ENCODE data around the gene SPC24.
"Not testable (repeated sequence)": the region's sequence is repeated elsewhere in the genome, so short reads cannot be mapped to it uniquely, and the experiment has no call there.

SPC24 gene

DNA sequence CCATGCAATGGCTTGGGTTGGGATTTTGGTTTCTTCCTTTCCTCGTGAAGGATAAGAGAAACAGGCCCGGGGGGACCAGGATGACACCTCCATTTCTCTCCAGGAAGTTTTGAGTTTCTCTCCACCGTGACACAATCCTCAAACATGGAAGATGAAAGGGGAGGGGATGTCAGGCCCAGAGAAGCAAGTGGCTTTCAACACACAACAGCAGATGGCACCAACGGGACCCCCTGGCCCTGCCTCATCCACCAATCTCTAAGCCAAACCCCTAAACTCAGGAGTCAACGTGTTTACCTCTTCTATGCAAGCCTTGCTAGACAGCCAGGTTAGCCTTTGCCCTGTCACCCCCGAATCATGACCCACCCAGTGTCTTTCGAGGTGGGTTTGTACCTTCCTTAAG lies 24.1 kb downstream of the SPC24 start:
- no peak for DNase-seq (ENCODE audit: extremely low read depth in 1 of 2, low read depth in 1 of 2)

DNA sequence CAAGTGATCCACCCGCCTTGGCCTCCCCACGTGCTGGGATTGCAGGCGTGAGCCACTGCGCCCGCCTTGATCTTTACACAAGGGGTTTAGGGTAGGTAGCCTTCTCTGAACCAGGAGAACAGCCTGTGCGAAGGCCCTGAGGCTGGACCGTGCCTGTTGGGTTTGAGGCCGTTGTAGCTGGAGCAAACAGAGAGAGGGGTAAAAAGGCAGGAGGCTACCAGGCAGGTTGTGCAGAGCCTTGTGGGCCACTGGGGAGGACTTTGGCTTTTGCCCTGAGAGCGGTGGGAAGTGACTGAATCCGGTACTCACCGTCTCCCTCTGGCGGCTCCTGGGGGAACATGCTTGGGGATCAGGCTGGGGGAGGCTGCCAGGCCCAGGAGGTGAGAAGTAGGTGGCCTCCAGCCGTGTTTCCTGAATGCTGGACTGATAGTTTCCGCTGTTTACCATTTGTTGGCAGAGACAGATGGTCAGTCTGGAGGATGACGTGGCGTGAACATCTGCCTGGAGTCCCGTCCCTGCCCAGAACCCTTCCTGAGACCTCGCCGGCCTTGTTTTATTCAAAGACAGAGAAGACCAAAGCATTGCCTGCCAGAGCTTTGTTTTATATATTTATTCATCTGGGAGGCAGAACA lies 24.6 kb downstream of the SPC24 start:
- DNase-seq (ENCODE audit: extremely low read depth in 1 of 2, low read depth in 1 of 2): peak; percentile 40 to 47

DNA sequence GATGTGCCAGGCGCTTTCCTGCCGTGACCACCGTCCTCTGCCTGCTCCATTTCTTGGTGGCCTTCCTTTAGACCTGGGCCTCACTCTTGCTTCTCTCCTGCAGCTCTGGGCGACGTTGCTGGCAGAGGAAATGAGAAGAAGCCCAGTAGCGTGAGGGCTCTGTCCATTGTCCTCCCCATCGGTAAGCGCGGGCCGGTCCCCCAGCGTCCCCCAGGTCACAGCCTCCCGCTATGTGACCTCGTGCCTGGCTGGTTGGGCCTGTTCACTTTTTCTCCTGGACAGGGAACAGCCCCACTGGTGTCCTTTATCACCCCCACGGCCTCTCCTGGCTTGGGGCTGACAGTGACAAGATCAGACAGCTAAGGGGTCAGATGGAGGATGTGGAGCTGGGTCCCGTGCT lies 27.7 kb downstream of the SPC24 start:
- DNase-seq (ENCODE audit: extremely low read depth in 1 of 2, low read depth in 1 of 2): no peak

DNA sequence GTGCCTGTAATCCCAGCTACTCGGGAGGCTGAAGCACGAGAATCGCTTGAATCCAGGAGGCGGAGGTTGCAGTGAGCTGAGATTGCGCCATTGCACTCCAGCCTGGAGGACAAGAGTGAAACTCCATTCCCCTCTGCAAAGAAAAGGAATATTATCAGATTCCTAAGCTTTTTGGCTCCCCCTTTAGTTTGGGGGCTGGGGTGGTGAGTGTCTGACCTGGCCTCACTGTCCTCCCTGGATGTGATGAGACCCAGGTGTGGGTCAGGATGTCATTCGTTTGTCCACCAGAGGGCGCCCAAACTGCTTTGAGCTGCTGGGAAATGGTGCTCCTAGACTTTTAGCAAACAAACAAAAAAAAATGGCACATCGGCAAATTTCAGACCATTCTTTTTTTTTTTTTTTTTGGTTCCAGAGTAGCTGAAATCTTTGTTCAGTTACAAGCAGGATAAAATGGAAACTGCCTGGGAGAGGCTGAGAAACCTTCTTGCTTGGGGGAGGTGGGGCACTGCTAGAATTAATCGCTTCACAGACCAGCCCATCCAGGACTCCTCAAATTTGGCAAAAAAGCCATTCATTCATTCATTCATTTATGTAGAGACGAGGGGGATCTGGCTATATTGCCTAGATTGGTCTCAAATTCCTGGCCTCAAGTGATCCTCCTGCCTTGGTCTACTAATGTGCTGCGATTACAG lies 29.4 kb downstream of the SPC24 start:
- DNase-seq (ENCODE audit: extremely low read depth in 1 of 2, low read depth in 1 of 2): peak; percentile 22 to 53

DNA sequence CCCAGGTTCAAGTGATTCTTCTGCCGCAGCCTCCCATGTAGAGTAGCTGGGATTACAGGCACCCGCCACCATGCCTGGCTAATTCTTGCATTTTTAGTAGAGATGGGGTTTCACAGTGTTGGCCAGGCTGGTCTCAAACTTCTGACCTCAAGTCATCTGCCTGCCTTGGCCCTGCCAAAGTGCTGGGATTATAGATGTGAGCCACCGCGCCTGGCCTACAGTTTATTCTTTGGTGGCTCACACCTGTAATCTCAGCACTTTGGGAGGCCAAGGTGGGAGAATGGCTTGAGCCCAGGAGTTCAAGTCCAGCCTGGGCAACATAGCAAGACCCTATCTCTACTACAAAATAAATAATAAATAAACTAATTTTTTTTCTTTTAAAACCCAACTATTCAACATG lies 31.4 kb downstream of the SPC24 start:
- not testable (repeated sequence) for DNase-seq (ENCODE audit: extremely low read depth in 1 of 2, low read depth in 1 of 2)

DNA sequence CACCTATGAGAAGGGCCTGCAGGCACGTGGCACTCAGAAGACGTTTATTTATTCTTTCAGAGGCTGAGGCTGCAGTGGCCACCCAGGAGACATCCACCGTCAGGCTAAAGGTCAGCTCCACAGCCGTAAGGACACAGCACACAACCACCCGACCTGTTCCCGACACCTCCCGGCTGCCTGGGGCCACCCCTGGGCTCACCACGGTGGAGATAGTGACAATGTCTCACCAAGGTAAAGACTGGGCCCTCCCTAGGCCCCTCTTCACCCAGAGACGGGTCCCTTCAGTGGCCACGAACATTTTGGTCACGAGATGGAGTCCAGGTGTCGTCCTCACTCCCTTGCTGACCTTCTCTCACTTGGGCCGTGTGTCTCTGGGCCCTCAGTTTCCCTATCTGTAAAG lies 32.5 kb downstream of the SPC24 start:
- DNase-seq (ENCODE audit: extremely low read depth in 1 of 2, low read depth in 1 of 2): no peak

DNA sequence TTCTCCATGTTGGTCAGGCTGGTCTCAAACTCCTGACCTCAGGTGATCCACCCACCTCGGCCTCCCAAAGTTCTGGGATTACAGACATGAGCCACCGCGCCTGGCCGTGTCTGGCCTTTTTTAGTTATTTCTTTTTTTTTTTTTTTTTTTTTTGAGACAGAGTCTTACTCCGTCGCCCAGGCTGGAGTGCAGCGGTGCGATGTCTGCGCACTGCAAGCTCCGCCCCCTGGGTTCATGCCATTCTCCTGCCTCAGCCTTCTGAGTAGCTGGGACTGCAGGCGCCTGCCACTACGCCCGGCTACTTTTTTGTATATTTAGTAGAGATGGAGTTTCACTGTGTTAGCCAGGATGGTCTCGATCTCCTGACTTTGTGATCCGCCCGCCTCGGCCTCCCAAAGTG lies 33.6 kb downstream of the SPC24 start:
- DNase-seq (ENCODE audit: extremely low read depth in 1 of 2, low read depth in 1 of 2): not testable (repeated sequence)

DNA sequence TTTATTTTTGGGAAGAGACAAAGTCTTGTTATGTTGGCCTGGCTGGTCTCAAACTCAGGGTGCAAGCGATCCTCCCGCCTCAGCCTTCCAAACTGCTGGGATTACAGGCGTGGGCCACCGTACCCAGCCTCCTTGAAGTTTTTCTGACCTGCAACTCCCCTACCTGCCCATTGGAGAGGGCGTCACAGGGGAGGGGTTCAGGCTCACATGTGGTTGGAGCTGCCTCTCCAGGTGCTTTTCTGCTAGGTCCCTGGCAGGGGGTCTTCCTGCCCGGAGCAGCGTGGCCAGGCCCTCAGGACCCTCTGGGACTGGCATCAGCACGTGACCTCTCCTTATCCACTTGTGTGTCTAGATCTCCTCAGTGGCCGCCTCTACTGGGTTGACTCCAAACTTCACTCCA lies 39.1 kb downstream of the SPC24 start:
- no peak for DNase-seq (ENCODE audit: extremely low read depth in 1 of 2, low read depth in 1 of 2)

DNA sequence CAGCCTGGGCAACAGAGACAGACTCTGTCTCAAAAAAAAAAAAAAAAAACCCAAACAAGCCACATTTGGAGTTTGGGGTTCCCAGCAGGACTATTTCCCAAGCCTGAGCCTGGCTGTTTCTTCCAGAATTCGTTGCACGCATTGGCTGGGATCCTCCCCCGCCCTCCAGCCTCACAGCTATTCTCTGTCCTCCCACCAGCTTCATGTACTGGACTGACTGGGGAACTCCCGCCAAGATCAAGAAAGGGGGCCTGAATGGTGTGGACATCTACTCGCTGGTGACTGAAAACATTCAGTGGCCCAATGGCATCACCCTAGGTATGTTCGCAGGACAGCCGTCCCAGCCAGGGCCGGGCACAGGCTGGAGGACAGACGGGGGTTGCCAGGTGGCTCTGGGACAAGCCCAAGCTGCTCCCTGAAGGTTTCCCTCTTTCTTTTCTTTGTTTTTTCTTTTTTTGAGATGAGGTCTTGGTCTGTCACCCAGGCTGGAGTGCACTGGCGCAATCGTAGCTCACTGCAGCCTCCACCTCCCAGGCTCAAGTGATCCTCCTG lies 39.6 kb downstream of the SPC24 start:
- no peak for DNase-seq (ENCODE audit: extremely low read depth in 1 of 2, low read depth in 1 of 2)

DNA sequence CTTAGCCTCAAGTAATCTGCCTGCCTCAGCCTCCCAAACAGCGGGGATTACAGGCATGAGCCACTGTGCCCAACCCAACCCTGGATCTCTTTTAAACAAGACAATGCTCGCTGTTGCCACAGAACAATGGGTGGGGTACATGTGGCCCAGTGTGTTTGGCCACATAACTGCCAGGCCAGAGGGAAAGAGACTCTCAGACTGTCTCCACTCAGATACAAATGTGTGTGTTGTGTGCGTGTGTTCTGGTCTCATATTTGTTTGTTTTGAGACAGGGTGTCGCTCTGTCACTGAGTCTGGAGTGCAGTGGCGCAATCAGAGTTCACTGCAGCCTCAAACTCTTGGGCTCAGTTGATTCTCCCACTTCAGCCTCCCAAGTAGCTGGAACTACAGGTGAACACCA lies 40.5 kb downstream of the SPC24 start:
- no peak for DNase-seq (ENCODE audit: extremely low read depth in 1 of 2, low read depth in 1 of 2)

DNA sequence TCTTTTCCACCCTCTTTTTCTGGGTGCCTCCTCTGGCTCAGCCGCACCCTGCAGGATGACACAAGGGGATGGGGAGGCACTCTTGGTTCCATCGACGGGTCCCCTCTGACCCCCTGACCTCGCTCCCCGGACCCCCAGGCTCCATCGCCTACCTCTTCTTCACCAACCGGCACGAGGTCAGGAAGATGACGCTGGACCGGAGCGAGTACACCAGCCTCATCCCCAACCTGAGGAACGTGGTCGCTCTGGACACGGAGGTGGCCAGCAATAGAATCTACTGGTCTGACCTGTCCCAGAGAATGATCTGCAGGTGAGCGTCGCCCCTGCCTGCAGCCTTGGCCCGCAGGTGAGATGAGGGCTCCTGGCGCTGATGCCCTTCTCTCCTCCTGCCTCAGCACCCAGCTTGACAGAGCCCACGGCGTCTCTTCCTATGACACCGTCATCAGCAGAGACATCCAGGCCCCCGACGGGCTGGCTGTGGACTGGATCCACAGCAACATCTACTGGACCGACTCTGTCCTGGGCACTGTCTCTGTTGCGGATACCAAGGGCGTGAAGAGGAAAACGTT lies 42.4 kb downstream of the SPC24 start:
- no peak for DNase-seq (ENCODE audit: extremely low read depth in 1 of 2, low read depth in 1 of 2)

DNA sequence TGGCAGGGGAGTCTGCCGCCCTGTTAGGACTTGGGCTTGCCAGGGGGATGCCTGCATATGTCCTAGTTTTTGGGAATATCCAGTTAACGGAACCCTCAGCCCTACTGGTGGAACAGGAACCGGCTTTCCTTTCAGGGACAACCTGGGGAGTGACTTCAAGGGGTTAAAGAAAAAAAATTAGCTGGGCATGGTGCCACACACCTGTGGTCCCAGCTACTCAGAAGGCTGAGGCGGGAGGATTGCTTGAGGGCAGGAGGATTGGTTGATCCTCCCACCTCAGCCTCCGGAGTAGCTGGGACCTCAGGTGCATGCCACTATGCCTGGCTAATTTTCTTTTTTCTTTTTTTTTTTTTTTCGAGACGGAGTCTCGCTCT lies 43.8 kb downstream of the SPC24 start:
- DNase-seq (ENCODE audit: extremely low read depth in 1 of 2, low read depth in 1 of 2): no peak

DNA sequence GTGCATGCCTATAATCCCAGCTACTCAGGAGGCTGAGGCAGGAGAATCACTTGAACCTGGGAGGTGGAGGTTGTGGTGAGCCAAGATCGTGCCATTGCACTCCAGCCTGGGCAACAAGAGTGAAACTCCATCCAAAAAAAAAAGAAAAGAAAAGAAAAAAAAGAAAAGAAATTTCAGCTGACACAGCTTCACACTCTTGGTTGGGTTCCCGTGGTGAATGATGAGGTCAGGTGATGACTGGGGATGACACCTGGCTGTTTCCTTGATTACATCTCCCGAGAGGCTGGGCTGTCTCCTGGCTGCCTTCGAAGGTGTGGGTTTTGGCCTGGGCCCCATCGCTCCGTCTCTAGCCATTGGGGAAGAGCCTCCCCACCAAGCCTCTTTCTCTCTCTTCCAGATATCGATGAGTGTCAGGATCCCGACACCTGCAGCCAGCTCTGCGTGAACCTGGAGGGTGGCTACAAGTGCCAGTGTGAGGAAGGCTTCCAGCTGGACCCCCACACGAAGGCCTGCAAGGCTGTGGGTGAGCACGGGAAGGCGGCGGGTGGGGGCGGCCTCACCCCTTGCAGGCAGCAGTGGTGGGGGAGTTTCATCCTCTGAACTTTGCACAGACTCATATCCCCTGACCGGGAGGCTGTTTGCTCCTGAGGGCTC lies 44.3 kb downstream of the SPC24 start:
- DNase-seq (ENCODE audit: extremely low read depth in 1 of 2, low read depth in 1 of 2): no peak

DNA sequence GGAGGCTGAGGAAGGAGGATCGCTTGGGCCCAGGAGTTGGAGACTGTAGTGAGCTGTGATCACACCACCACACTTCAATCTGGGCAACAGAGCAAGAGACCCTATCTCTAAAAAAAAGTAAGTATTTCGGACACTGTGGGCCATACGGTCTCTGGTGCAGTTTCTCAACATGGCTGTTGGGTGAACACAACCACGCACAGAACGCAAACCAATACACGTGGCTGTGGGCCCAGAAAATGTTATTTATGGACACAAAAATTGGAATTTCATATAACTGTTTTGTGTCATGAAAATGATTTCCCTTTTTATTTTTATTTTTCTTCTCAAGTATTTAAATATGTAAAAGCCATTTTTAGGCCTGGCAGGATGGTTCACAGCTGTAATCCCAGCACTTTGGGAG lies 46.8 kb downstream of the SPC24 start:
- no peak for DNase-seq (ENCODE audit: extremely low read depth in 1 of 2, low read depth in 1 of 2)

DNA sequence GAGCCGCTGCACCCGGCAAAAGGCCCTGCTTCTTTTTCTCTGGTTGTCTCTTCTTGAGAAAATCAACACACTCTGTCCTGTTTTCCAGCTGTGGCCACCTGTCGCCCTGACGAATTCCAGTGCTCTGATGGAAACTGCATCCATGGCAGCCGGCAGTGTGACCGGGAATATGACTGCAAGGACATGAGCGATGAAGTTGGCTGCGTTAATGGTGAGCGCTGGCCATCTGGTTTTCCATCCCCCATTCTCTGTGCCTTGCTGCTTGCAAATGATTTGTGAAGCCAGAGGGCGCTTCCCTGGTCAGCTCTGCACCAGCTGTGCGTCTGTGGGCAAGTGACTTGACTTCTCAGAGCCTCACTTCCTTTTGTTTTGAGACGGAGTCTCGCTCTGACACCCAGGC lies 49.1 kb downstream of the SPC24 start:
- DNase-seq (ENCODE audit: extremely low read depth in 1 of 2, low read depth in 1 of 2): no peak

DNA sequence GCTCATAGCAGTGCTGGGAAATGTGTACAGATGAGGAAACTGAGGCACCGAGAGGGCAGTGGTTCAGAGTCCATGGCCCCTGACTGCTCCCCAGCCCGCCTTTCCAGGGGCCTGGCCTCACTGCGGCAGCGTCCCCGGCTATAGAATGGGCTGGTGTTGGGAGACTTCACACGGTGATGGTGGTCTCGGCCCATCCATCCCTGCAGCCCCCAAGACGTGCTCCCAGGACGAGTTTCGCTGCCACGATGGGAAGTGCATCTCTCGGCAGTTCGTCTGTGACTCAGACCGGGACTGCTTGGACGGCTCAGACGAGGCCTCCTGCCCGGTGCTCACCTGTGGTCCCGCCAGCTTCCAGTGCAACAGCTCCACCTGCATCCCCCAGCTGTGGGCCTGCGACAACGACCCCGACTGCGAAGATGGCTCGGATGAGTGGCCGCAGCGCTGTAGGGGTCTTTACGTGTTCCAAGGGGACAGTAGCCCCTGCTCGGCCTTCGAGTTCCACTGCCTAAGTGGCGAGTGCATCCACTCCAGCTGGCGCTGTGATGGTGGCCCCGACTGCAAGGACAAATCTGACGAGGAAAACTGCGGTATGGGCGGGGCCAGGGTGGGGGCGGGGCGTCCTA lies 50.5 kb downstream of the SPC24 start:
- DNase-seq (ENCODE audit: extremely low read depth in 1 of 2, low read depth in 1 of 2): no peak

DNA sequence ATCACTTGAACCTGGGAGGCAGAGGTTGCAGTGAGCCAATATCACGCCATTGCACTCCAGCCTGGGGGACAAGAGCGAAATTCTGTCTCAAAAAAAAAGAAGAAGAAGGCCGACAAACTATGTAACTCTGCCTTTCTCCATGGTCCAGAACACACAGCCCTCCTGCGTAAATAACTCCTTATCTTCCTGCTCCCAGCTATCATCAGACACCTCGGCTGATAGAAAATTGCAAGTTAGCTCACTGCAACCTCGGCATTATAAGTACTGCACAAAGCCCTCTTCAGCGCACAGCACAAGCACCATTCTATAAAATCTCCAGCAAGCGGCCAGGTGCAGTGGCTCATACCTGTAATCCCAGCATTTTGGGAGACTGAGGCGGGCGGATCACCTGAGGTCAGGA lies 51.9 kb downstream of the SPC24 start:
- not testable (repeated sequence) for DNase-seq (ENCODE audit: extremely low read depth in 1 of 2, low read depth in 1 of 2)

DNA sequence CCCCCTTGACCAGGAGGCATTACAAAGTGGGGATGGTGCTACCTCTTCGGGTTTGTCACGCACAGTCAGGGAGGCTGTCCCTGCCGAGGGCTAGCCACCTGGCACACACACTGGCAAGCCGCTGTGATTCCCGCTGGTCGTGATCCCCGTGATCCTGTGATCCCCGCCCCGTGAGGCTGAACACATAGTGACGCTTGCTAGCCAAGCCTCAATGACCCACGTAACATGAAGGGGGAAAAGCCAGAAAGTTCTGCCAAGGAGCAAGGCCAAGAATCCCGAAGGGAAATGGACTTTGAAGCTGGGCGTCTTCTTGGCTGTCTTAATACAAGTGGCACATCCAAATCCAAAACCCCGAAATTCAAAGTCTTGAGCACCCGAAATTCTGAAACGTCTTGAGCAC lies 52.6 kb downstream of the SPC24 start:
- DNase-seq (ENCODE audit: extremely low read depth in 1 of 2, low read depth in 1 of 2): no peak

DNA sequence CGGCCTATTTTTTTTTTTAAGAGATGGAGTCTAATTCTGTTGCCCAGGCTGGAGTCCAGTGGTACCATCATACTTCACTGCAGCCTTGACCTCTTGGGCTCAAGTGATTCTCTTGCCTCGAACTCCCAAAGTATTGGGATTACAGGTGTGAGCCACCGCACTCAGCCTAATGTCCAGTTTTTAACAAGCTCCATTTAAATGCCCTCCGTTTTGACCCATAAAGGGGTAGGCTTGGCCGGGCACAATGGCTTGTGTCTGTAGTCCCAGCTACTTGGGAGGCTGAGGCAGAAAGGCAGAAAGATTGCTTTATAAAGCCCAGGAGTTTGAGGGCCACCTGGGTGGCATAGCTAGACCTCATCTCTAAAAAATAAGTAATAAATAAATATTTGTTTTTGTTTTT lies 54.5 kb downstream of the SPC24 start:
- DNase-seq (ENCODE audit: extremely low read depth in 1 of 2, low read depth in 1 of 2): no peak

DNA sequence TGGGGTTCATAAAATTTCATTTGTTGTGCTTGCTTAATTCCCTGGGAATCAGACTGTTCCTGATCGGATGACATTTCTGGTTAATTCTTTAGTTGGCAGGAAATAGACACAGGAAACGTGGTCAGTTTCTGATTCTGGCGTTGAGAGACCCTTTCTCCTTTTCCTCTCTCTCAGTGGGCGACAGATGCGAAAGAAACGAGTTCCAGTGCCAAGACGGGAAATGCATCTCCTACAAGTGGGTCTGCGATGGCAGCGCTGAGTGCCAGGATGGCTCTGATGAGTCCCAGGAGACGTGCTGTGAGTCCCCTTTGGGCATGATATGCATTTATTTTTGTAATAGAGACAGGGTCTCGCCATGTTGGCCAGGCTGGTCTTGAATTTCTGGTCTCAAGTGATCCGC lies 55.5 kb downstream of the SPC24 start:
- no peak for DNase-seq (ENCODE audit: extremely low read depth in 1 of 2, low read depth in 1 of 2)

DNA sequence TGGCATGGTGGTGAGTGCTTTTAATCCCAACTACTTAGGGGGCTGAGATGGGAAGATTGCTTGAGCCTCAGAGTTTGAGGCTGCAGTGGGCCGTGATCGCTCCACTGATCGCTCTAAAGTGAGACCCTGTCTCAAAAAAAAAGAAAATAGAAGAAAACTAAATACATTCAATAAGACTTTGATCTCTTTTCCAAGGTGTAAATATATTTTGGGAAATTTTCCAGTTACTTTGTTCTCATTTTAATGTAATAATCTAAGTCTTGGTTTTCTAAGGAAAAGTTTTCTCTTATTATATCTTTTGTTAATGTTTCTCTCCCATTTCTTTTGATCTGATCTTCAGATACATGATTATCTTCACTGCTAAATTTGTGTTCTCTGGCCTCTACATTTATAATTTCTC lies 56.7 kb downstream of the SPC24 start:
- DNase-seq (ENCODE audit: extremely low read depth in 1 of 2, low read depth in 1 of 2): no peak
